ENCODE data around the gene COL5A1. TPM values are rescaled to one million over a fixed set of nuclear protein-coding genes. Genes with fewer than 3 reads are reported as not detected.
A peak's percentile ranks its signal among the peaks of the same experiment; 100 is the strongest.

Gene COL5A1
- total and polyA plus RNA-seq, 2 donors from 2014 or later = 2.4 to 23.8 TPM

- H3K27me3 ChIP-seq (ENCODE audit: control insufficient read depth, insufficient read depth, low read length) = no peaks in the 10 kb centered on the region
- TF ChIP-seq CTCF (IDR thresholded peaks at IDR 0.05; ENCODE audit: borderline replicate concordance, extremely low read depth, insufficient read depth) = no peak
- intact Hi-C loops (cut with DNase I) = no loop called here
These were observed 53.1 kb downstream of the COL5A1 start for GRCh38 chr9:134694714-134695113.

GRCh38 chr9:134695144-134695543 lies 53.5 kb downstream of the COL5A1 start:
- TF ChIP-seq CTCF (IDR thresholded peaks at IDR 0.05; ENCODE audit: borderline replicate concordance, extremely low read depth, insufficient read depth) = no peak
- intact Hi-C loops (cut with DNase I) = no loop called here
- no peak for DNase-seq
- Histone ChIP-seq H3K36me3 (ENCODE audit: control insufficient read depth in 2 of 3, insufficient read depth in 3 of 3, low read length in 3 of 3) (no peaks in the 10 kb centered on the region), H3K27me3 (ENCODE audit: control insufficient read depth, insufficient read depth, low read length) (no peaks in the 10 kb centered on the region), H3K4me1 (ENCODE audit: control insufficient read depth in 2 of 3, insufficient read depth in 2 of 3, low read depth in 1 of 3, low read length in 3 of 3) (no peaks in the 10 kb centered on the region), H3K27ac (ENCODE audit: low read depth in 2 of 2, low read length in 2 of 2) (no peak overlapping the region), H3K9me3 (ENCODE audit: control insufficient read depth in 2 of 3, insufficient read depth in 1 of 3, low read length in 3 of 3) (no peaks in the 10 kb centered on the region), H3K9ac (ENCODE audit: low read length in 3 of 3) (no peak overlapping the region), H3K4me3 (ENCODE audit: low read length in 3 of 3) (no peak overlapping the region)
- no peak for FAIRE-seq

More at GRCh38 chr9:134694714-134695113, 53.1 kb downstream of the COL5A1 start:
- Histone ChIP-seq H3K9ac (ENCODE audit: low read length in 3 of 3) (no peak overlapping the region), H3K27ac (ENCODE audit: low read depth in 2 of 2, low read length in 2 of 2) (no peak overlapping the region), H3K9me3 (ENCODE audit: control insufficient read depth in 2 of 3, insufficient read depth in 1 of 3, low read length in 3 of 3) (no peaks in the 10 kb centered on the region), H3K4me3 (ENCODE audit: low read length in 3 of 3) (no peak overlapping the region), H3K4me1 (ENCODE audit: control insufficient read depth in 2 of 3, insufficient read depth in 2 of 3, low read depth in 1 of 3, low read length in 3 of 3) (no peaks in the 10 kb centered on the region), H3K36me3 (ENCODE audit: control insufficient read depth in 2 of 3, insufficient read depth in 3 of 3, low read length in 3 of 3) (no peaks in the 10 kb centered on the region)
- DNase-seq (peak in 1 of 5 donors; percentile 52), FAIRE-seq (no peak)

GRCh38 chr9:134696433-134696832 lies 54.8 kb downstream of the COL5A1 start:
- no peaks in the 10 kb centered on the region for H3K9me3 ChIP-seq (ENCODE audit: control insufficient read depth in 2 of 3, insufficient read depth in 1 of 3, low read length in 3 of 3)
- H3K9ac ChIP-seq (ENCODE audit: low read length in 3 of 3) = no peak overlapping the region
- no peaks in the 10 kb centered on the region for H3K36me3 ChIP-seq (ENCODE audit: control insufficient read depth in 2 of 3, insufficient read depth in 3 of 3, low read length in 3 of 3)
- no peaks in the 10 kb centered on the region for H3K27me3 ChIP-seq (ENCODE audit: control insufficient read depth, insufficient read depth, low read length)
- no peak overlapping the region for H3K4me3 ChIP-seq (ENCODE audit: low read length in 3 of 3)
- FAIRE-seq (no peak), DNase-seq (no peak)
- no peaks in the 10 kb centered on the region for H3K4me1 ChIP-seq (ENCODE audit: control insufficient read depth in 2 of 3, insufficient read depth in 2 of 3, low read depth in 1 of 3, low read length in 3 of 3)
- TF ChIP-seq CTCF (IDR thresholded peaks at IDR 0.05; ENCODE audit: borderline replicate concordance, extremely low read depth, insufficient read depth) = no peak
- no peak overlapping the region for H3K27ac ChIP-seq (ENCODE audit: low read depth in 2 of 2, low read length in 2 of 2)
- intact Hi-C loops (cut with DNase I) = no loop called here

GRCh38 chr9:134698111-134698510 lies 56.5 kb downstream of the COL5A1 start:
- no peak overlapping the region for H3K9ac ChIP-seq (ENCODE audit: low read length in 3 of 3)
- TF ChIP-seq CTCF (IDR thresholded peaks at IDR 0.05; ENCODE audit: borderline replicate concordance, extremely low read depth, insufficient read depth) = no peak
- no peaks in the 10 kb centered on the region for H3K27me3 ChIP-seq (ENCODE audit: control insufficient read depth, insufficient read depth, low read length)
- no peak overlapping the region for H3K27ac ChIP-seq (ENCODE audit: low read depth in 2 of 2, low read length in 2 of 2)
- H3K4me3 ChIP-seq (ENCODE audit: low read length in 3 of 3) = no peak overlapping the region
- no peaks in the 10 kb centered on the region for H3K36me3 ChIP-seq (ENCODE audit: control insufficient read depth in 2 of 3, insufficient read depth in 3 of 3, low read length in 3 of 3)
- FAIRE-seq = no peak
- DNase-seq = peak in 1 of 5 donors; percentile 65
- H3K9me3 ChIP-seq (ENCODE audit: control insufficient read depth in 2 of 3, insufficient read depth in 1 of 3, low read length in 3 of 3) = no peaks in the 10 kb centered on the region
- intact Hi-C loops (cut with DNase I) = no loop called here
- H3K4me1 ChIP-seq (ENCODE audit: control insufficient read depth in 2 of 3, insufficient read depth in 2 of 3, low read depth in 1 of 3, low read length in 3 of 3) = no peaks in the 10 kb centered on the region
